HFFc6 (cell line): Measurements from ENCODE around the gene PAFAH1B1. TPM values are rescaled to one million over a fixed set of nuclear protein-coding genes. Genes with fewer than 3 reads are reported as not detected.

Experiments used
- DNase-seq: peaks from one replicate; pipeline ENCODE4 v3.0.0-alpha.2; 2018
- H3K27ac Mint-ChIP-seq: 2 replicates; pipeline ENCODE4 v1.8.0; 2020; ENCODE audit warnings: mild to moderate bottlenecking, mixed read lengths
- H3K27me3 Mint-ChIP-seq: 2 replicates; pipeline ENCODE4 v1.8.0; 2021; ENCODE audit warnings: mild to moderate bottlenecking, moderate library complexity, mixed read lengths; ENCODE audit not compliant: insufficient read depth
- H3K36me3 Mint-ChIP-seq: 2 replicates; pipeline ENCODE4 v1.8.0; 2021; ENCODE audit warnings: low read depth, mixed read lengths
- H3K4me1 Mint-ChIP-seq: 2 replicates; pipeline ENCODE4 v1.8.0; 2020; ENCODE audit warnings: low read depth, mixed read lengths
- H3K4me3 Mint-ChIP-seq: 2 replicates; pipeline ENCODE4 v1.8.0; 2020; ENCODE audit warnings: mild to moderate bottlenecking, moderate library complexity, mixed read lengths
- H3K9me3 Mint-ChIP-seq: 2 replicates; pipeline ENCODE4 v1.8.0; 2020; ENCODE audit warnings: mild to moderate bottlenecking, mixed read lengths
- CTCF ChIP-seq: fragments of 200-600 bp; sonication (generic); IDR thresholded peaks from 2 replicates; pipeline ENCODE4 v1.5.0; 2021; ENCODE audit warnings: antibody characterized with exemption, mild to moderate bottlenecking
- total RNA-seq, 6 experiments: library from RNA; stranded (reverse); fragmentation: NEBNext Ultra II Directional; extraction: Animal tissue kit (Norgen Biotek cat#: 25700); gene quantifications; 2 replicates in 1 of 6; 3 replicates in 5 of 6; pipeline ENCODE4 v1.2.3, GENCODE V29; 2021

Gene PAFAH1B1
- total RNA-seq, 6 experiments from 2014 or later, result 159 to 186 (median 167) TPM

- Mint-ChIP-seq H3K27me3 (peaks cover 37% of the 10 kb centered on the region), H3K4me3 (no peak overlapping the region), H3K27ac (no peak overlapping the region), H3K9me3 (no peaks in the 10 kb centered on the region), H3K4me1 (0 out of 2 replicates have a peak, but pooled peaks cover 6% of the 10 kb centered on the region), H3K36me3 (no peaks in the 10 kb centered on the region)
- TF ChIP-seq CTCF, result no peak
- DNase-seq, result no peak
These were observed 129.2 kb downstream of the PAFAH1B1 start for GRCh38 chr17:2722611-2723010.

DNA sequence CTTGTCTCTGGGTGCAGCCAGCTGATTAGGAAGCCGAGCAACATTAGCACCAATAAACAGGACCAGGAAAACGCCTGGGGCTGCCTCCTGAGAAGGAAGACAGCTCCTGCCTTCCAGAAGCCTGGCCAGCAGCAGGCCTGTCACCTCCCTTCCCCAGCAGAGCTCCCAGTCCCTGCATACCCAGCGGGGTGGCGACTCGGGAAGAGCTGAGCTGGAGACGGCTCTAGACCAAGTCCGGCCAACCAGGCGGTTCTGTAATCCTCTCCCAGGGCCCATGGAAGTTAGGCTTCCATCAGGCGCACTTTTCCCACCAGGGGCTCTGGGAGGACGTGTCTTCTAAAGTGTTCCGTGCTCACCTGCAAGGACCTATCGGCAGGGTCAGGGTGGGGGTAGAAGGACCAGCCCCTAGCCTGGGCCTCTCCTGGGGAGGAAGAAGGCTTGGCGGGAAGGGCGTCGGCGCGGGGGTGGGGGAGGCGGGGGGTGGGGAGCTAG lies 130.1 kb downstream of the PAFAH1B1 start:
- DNase-seq, result no peak
- Mint-ChIP-seq H3K27me3 (peaks cover 38% of the 10 kb centered on the region), H3K36me3 (no peaks in the 10 kb centered on the region), H3K27ac (no peak overlapping the region), H3K4me3 (no peak overlapping the region), H3K9me3 (no peaks in the 10 kb centered on the region), H3K4me1 (0 out of 2 replicates have a peak, but pooled peaks cover 1% of the 10 kb centered on the region)
- no peak for TF ChIP-seq CTCF

GRCh38 chr17:2723997-2724783 lies 130.7 kb downstream of the PAFAH1B1 start:
- H3K9me3 Mint-ChIP-seq, result no peaks in the 10 kb centered on the region
- peaks cover 40% of the 10 kb centered on the region for H3K27me3 Mint-ChIP-seq
- H3K4me3 Mint-ChIP-seq, result no peak overlapping the region
- DNase-seq, result no peak
- no peak overlapping the region for H3K27ac Mint-ChIP-seq
- no peaks in the 10 kb centered on the region for H3K36me3 Mint-ChIP-seq
- no peaks in the 10 kb centered on the region for H3K4me1 Mint-ChIP-seq
- no peak for TF ChIP-seq CTCF

DNA sequence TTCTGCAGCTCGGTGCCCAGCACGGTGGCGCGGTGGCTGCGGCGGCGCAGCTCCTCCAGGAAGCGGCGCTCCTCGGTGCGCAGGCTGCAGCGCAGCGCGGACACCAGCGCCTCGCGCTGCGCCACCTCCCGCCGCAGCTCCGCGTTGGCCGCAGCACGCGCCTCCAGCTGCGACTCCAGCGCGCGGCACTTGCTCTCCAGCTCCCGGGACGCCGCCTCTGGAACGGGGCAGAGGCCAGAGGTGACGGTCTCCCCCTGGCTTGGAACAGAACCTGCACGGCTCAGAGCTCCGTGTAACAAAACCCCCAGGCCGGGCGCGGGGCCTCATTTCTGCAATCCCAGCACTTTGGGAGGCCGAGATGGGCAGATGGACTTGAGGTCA lies 131.3 kb downstream of the PAFAH1B1 start:
- no peak overlapping the region for H3K27ac Mint-ChIP-seq
- no peak for TF ChIP-seq CTCF
- no peaks in the 10 kb centered on the region for H3K9me3 Mint-ChIP-seq
- no peaks in the 10 kb centered on the region for H3K4me1 Mint-ChIP-seq
- DNase-seq, result no peak
- H3K36me3 Mint-ChIP-seq, result no peaks in the 10 kb centered on the region
- H3K27me3 Mint-ChIP-seq, result peaks cover 42% of the 10 kb centered on the region
- H3K4me3 Mint-ChIP-seq, result no peak overlapping the region

GRCh38 chr17:2730764-2731353 lies 137.4 kb downstream of the PAFAH1B1 start:
- Mint-ChIP-seq H3K4me3 (no peak overlapping the region), H3K9me3 (no peaks in the 10 kb centered on the region), H3K4me1 (no peaks in the 10 kb centered on the region), H3K36me3 (no peaks in the 10 kb centered on the region), H3K27me3 (peaks cover 30% of the 10 kb centered on the region), H3K27ac (no peak overlapping the region)
- no peak for DNase-seq
- TF ChIP-seq CTCF, result no peak
